GM23338 (cell line): ENCODE data around the gene OR6B2. TPM values are rescaled to one million over a fixed set of nuclear protein-coding genes. Genes with fewer than 3 reads are reported as not detected.

Experiments used
- CREB1 ChIP-seq: fragments of 250-450 bp; sonication (Bioruptor Pico); IDR thresholded peaks from 2 replicates; pipeline ENCODE4 v1.5.0; 2020; ENCODE audit warnings: low read depth, mild to moderate bottlenecking, moderate library complexity
- JUNB ChIP-seq: IDR thresholded peaks from one replicate; pipeline ENCODE4 v1.6.1; 2016; ENCODE audit warnings: antibody characterized with exemption; ENCODE audit not compliant: unreplicated experiment
- NANOG ChIP-seq: IDR thresholded peaks from 2 replicates; pipeline ENCODE4 v1.6.1; 2016; ENCODE audit warnings: antibody characterized with exemption, borderline replicate concordance
- polyA plus RNA-seq: library from polyadenylated mRNA; unstranded; fragments of >200 nt; fragmentation: Nextera tagmentation; extraction: Ambion mirVana; gene quantifications from 2 replicates; pipeline ENCODE4 v1.2.1, GENCODE V29; 2016
- total RNA-seq: library from RNA; depleted of rRNA; stranded (reverse); fragments of >200 nt; shearing (Covaris generic); gene quantifications from 2 replicates; pipeline ENCODE4 v1.2.3, GENCODE V29; 2014; rRNA removed
- TF ChIP-seq, protein P1 (sequence below): fragments of 250-450 bp; sonication (Bioruptor Pico); IDR thresholded peaks from 2 replicates; pipeline ENCODE4 v1.5.0; 2020; ENCODE audit warnings: mild to moderate bottlenecking, moderate library complexity

The OR6B2 gene
- total and polyA plus RNA-seq, 2 experiments from 2014 or later, result not detected

- TF ChIP-seq CREB1 (no peak), JUNB (no peak), NANOG (no peak)
- TF ChIP-seq, protein P1, sequence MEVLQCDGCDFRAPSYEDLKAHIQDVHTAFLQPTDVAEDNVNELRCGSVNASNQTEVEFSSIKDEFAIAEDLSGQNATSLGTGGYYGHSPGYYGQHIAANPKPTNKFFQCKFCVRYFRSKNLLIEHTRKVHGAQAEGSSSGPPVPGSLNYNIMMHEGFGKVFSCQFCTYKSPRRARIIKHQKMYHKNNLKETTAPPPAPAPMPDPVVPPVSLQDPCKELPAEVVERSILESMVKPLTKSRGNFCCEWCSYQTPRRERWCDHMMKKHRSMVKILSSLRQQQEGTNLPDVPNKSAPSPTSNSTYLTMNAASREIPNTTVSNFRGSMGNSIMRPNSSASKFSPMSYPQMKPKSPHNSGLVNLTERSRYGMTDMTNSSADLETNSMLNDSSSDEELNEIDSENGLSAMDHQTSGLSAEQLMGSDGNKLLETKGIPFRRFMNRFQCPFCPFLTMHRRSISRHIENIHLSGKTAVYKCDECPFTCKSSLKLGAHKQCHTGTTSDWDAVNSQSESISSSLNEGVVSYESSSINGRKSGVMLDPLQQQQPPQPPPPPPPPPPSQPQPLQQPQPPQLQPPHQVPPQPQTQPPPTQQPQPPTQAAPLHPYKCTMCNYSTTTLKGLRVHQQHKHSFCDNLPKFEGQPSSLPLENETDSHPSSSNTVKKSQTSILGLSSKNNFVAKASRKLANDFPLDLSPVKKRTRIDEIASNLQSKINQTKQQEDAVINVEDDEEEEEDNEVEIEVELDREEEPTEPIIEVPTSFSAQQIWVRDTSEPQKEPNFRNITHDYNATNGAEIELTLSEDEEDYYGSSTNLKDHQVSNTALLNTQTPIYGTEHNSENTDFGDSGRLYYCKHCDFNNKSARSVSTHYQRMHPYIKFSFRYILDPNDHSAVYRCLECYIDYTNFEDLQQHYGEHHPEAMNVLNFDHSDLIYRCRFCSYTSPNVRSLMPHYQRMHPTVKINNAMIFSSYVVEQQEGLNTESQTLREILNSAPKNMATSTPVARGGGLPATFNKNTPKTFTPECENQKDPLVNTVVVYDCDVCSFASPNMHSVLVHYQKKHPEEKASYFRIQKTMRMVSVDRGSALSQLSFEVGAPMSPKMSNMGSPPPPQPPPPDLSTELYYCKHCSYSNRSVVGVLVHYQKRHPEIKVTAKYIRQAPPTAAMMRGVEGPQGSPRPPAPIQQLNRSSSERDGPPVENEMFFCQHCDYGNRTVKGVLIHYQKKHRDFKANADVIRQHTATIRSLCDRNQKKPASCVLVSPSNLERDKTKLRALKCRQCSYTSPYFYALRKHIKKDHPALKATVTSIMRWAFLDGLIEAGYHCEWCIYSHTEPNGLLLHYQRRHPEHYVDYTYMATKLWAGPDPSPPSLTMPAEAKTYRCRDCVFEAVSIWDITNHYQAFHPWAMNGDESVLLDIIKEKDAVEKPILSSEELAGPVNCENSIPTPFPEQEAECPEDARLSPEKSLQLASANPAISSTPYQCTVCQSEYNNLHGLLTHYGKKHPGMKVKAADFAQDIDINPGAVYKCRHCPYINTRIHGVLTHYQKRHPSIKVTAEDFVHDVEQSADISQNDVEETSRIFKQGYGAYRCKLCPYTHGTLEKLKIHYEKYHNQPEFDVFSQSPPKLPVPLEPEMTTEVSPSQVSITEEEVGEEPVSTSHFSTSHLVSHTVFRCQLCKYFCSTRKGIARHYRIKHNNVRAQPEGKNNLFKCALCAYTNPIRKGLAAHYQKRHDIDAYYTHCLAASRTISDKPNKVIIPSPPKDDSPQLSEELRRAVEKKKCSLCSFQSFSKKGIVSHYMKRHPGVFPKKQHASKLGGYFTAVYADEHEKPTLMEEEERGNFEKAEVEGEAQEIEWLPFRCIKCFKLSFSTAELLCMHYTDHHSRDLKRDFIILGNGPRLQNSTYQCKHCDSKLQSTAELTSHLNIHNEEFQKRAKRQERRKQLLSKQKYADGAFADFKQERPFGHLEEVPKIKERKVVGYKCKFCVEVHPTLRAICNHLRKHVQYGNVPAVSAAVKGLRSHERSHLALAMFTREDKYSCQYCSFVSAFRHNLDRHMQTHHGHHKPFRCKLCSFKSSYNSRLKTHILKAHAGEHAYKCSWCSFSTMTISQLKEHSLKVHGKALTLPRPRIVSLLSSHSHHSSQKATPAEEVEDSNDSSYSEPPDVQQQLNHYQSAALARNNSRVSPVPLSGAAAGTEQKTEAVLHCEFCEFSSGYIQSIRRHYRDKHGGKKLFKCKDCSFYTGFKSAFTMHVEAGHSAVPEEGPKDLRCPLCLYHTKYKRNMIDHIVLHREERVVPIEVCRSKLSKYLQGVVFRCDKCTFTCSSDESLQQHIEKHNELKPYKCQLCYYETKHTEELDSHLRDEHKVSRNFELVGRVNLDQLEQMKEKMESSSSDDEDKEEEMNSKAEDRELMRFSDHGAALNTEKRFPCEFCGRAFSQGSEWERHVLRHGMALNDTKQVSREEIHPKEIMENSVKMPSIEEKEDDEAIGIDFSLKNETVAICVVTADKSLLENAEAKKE (CRISPR knock-in tag), result no peak
These were observed 47.0 kb downstream of the OR6B2 start (continued) for GRCh38 chr2:239983004-239983778.

Other genes with a start within 250 kb of the OR6B2 start
- gene NDUFA10, start 5.1 kb downstream of the OR6B2 start, total RNA-seq, result 113 and 156 TPM in 2 replicates
- gene NDUFA10, start 5.1 kb downstream of the OR6B2 start, polyA plus RNA-seq, result 64.8 and 81.0 TPM in 2 replicates
- gene OR6B3, start 23.1 kb upstream of the OR6B2 start, total RNA-seq, result not detected in 2 replicates
- gene OR6B3, start 23.1 kb upstream of the OR6B2 start, polyA plus RNA-seq, result not detected in 2 replicates
- 91.7 and 160 TPM in 2 replicates for gene COPS9, start 105.9 kb upstream of the OR6B2 start, total RNA-seq
- gene COPS9, start 105.9 kb upstream of the OR6B2 start, polyA plus RNA-seq, result 629 and 651 TPM in 2 replicates
- gene OTOS, start 110.2 kb upstream of the OR6B2 start, total RNA-seq, result not detected in 2 replicates
- gene OTOS, start 110.2 kb upstream of the OR6B2 start, polyA plus RNA-seq, result 0.40 TPM in 1 of 2 replicates, not detected in the other